Spinal cord (tissue), 10 donors: ENCODE data around the gene C1orf87. TPM values are rescaled to one million over a fixed set of nuclear protein-coding genes. Genes with fewer than 3 reads are reported as not detected.

Source experiments
- DNase-seq, 6 donors: peaks; one replicate each; pipeline versions ENCODE4 v3.0.0 to v3.0.0-alpha.2; 2013 to 2015; ENCODE audit warnings: low spot score in 6 of 6, low read depth in 4 of 6
- H3K27ac ChIP-seq: one replicate; pipeline ENCODE4 v1.5.1; 2013; ENCODE audit warnings: low read depth, low read length, control low read depth
- H3K27me3 ChIP-seq: one replicate; pipeline ENCODE4 v1.6.1; 2013; ENCODE audit warnings: low read length; ENCODE audit not compliant: control insufficient read depth, insufficient read depth
- H3K36me3 ChIP-seq: one replicate; pipeline ENCODE4 v1.6.1; 2013; ENCODE audit warnings: low read length; ENCODE audit not compliant: control insufficient read depth, insufficient read depth
- H3K4me1 ChIP-seq: one replicate; pipeline ENCODE4 v1.6.1; 2013; ENCODE audit warnings: low read length; ENCODE audit not compliant: control insufficient read depth, insufficient read depth
- H3K4me3 ChIP-seq: one replicate; pipeline ENCODE4 v1.5.1; 2013; ENCODE audit warnings: low read depth, low read length, control low read depth
- H3K9me3 ChIP-seq: one replicate; pipeline ENCODE4 v1.6.1; 2013; ENCODE audit warnings: low read length; ENCODE audit not compliant: control insufficient read depth, insufficient read depth
- WGBS: methylation state at CpG from one replicate; pipeline ENCODE4 v1.1.5; 2013; ENCODE audit warnings: missing lambda C conversion rate; ENCODE audit not compliant: insufficient coverage; 5-methylcytosine and 5-hydroxymethylcytosine counted together
- polyA plus RNA-seq, 2 donors: library from polyadenylated mRNA; unstranded; fragments of 120-200 nt; gene quantifications; one replicate each; pipeline ENCODE4 v1.2.1, GENCODE V29; 2013; ENCODE audit not compliant: insufficient read length in 2 of 2
- small RNA-seq: library from RNA; depleted of rRNA; stranded (forward); fragments of <200 nt; gene quantifications from one replicate; pipeline ENCODE3, GENCODE V24; 2014; ENCODE audit warnings: low replicate concordance
- total RNA-seq, 2 donors: library from RNA; depleted of rRNA in 1 of 2; stranded (reverse); fragments of 120-200 nt in 1 of 2; fragments of >200 nt in 1 of 2; gene quantifications; one replicate each; pipeline versions ENCODE4 v1.2.3 to v1.2.4, GENCODE V29; 2013 to 2014
- donor health status: healthy.

C1orf87 gene
- total and polyA plus RNA-seq, 4 donors = 1.1 to 3.2 (median 1.6) TPM

- H3K4me1 ChIP-seq = no peaks in the 10 kb centered on the region
- H3K27ac ChIP-seq = no peak overlapping the region
- H3K9me3 ChIP-seq = no peaks in the 10 kb centered on the region
- WGBS = 60% methylated on average over 1 of the region's 1 CpG
- H3K27me3 ChIP-seq = no peaks in the 10 kb centered on the region
- H3K4me3 ChIP-seq = no peak overlapping the region
- H3K36me3 ChIP-seq = no peaks in the 10 kb centered on the region
- no peak for DNase-seq
These were observed 127.8 kb downstream of the C1orf87 start for GRCh38 chr1:59945790-59946189.

Small RNA genes within 50 kb of the gene (small RNA-seq; reads per million reads assigned to genes)
- not detected for gene RN7SL475P

Other genes starting within 250 kb of the C1orf87 start
- 1 to 10 TPM; 5.0 to 8.6 TPM for gene CYP2J2, start 147.0 kb downstream of the C1orf87 start, total RNA-seq
- gene CYP2J2, start 147.0 kb downstream of the C1orf87 start, polyA plus RNA-seq = 1 to 10 TPM; 4.5 to 6.1 TPM